Stomach (tissue), 4 donors: ENCODE measurements around the gene VAPA.

ENCODE experiments used
- POLR2A ChIP-seq, 4 donors: fragments of 450-650 bp; IDR thresholded peaks; one replicate each; pipeline ENCODE4 v1.6.1; 2016; ENCODE audit warnings: antibody characterized with exemption in 4 of 4, control low read depth in 2 of 4, mild to moderate bottlenecking in 1 of 4, moderate library complexity in 1 of 4
- TF ChIP-seq, protein P1 (sequence below), 7 experiments: fragments of 450-650 bp in 4 of 7; fragments of 200-600 bp in 3 of 7; sonication (generic) in 3 of 7; IDR thresholded peaks; one replicate each; pipeline ENCODE4 v1.5.1; 2016 to 2019; ENCODE audit warnings: antibody characterized with exemption in 7 of 7, control low read depth in 2 of 7, mild to moderate bottlenecking in 1 of 7

DNA sequence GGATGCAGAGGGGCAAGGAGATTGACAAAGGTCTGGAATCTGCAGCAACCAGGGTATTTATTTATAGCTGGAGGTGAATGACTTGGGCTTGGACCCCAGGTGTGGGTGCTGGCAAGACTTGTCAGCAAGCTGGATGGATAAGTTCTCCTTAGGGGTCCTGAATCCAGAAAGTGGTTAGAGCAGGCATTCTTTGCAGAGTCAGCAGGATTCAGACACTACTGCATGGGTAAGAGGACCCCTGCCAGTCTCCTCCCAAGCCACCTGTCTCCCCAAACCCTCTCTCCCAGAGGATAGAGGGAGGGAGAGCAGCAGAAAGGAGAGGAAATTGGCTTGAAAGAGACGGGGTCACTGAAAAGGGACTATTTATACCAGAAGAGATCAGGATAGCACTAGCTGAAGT is 89.5 kb downstream of the VAPA start:
- TF ChIP-seq, protein P1, sequence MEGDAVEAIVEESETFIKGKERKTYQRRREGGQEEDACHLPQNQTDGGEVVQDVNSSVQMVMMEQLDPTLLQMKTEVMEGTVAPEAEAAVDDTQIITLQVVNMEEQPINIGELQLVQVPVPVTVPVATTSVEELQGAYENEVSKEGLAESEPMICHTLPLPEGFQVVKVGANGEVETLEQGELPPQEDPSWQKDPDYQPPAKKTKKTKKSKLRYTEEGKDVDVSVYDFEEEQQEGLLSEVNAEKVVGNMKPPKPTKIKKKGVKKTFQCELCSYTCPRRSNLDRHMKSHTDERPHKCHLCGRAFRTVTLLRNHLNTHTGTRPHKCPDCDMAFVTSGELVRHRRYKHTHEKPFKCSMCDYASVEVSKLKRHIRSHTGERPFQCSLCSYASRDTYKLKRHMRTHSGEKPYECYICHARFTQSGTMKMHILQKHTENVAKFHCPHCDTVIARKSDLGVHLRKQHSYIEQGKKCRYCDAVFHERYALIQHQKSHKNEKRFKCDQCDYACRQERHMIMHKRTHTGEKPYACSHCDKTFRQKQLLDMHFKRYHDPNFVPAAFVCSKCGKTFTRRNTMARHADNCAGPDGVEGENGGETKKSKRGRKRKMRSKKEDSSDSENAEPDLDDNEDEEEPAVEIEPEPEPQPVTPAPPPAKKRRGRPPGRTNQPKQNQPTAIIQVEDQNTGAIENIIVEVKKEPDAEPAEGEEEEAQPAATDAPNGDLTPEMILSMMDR (IDR thresholded peaks at IDR 0.05): no peak
- TF ChIP-seq POLR2A (IDR thresholded peaks at IDR 0.05): no peak
